B cell (primary cell): Measurements from ENCODE around the gene GRIN2D. TPM values are rescaled to one million over a fixed set of nuclear protein-coding genes. Genes with fewer than 3 reads are reported as not detected.

Source experiments
- ATAC-seq: fragments of 200-7000 bp; cut with Tn5 transposase; one replicate; pipeline ENCODE4 v1.10.0; 2021; ENCODE audit warnings: low read depth, mild to moderate bottlenecking, moderate number of reproducible peaks, moderate library complexity
- CTCF ChIA-PET: fragments of 350-600 bp; sonication (Branson Sonifier 250); formaldehyde crosslinking; loops from one replicate; lab custom pipeline; 2021; ENCODE audit warnings: antibody characterized with exemption, inconsistent platforms; lab: Charles Lee
- POLR2A ChIA-PET: fragments of 350-600 bp; sonication (Branson Sonifier 250); formaldehyde crosslinking; loops from one replicate; lab custom pipeline; 2021; ENCODE audit warnings: antibody characterized with exemption; lab: Charles Lee
- DNase-seq: peaks from one replicate; pipeline ENCODE4 v3.0.0; 2013
- H2AFZ ChIP-seq: 2 replicates; pipeline ENCODE4 v1.6.1; 2012; ENCODE audit warnings: mild to moderate bottlenecking, low read depth, low read length; ENCODE audit not compliant: insufficient read depth, poor library complexity, severe bottlenecking
- H3K27ac ChIP-seq, 2 donors: 1 replicate in 1 of 2; 2 replicates in 1 of 2; pipeline ENCODE4 v1.5.1; 2012 to 2013; ENCODE audit warnings: low read length in 2 of 2, mild to moderate bottlenecking in 2 of 2, moderate library complexity in 1 of 2
- H3K27me3 ChIP-seq, 4 experiments: fragments of 200-600 bp in 1 of 4; sonication (generic) in 1 of 4; replicated peaks in 1 of 4; 1 replicate in 2 of 4; 2 replicates in 2 of 4; pipeline versions ENCODE4 v1.6.1 to v1.7.0; 2013 to 2016; ENCODE audit warnings: low read length in 3 of 4, mild to moderate bottlenecking in 2 of 4, mixed read lengths in 1 of 4, moderate library complexity in 1 of 4; ENCODE audit not compliant: insufficient read depth in 4 of 4, control insufficient read depth in 3 of 4; ENCODE audit errors: control extremely low read depth in 1 of 4
- H3K36me3 ChIP-seq, 2 experiments: replicated peaks in 1 of 2; 1 replicate in 1 of 2; 2 replicates in 1 of 2; pipeline versions ENCODE4 v1.6.1 to v1.7.1; 2013; ENCODE audit warnings: low read length in 1 of 2; ENCODE audit not compliant: insufficient read depth in 2 of 2, control insufficient read depth in 1 of 2; ENCODE audit errors: control extremely low read depth in 1 of 2, extremely low read depth in 1 of 2
- H3K4me1 ChIP-seq, 2 donors: fragments of 200-600 bp in 1 of 2; sonication (generic) in 1 of 2; 1 replicate in 1 of 2; 2 replicates in 1 of 2; pipeline versions ENCODE4 v1.5.1 to v1.6.1; 2013 to 2017; ENCODE audit warnings: low read length in 2 of 2; ENCODE audit not compliant: control insufficient read depth in 2 of 2, insufficient read depth in 2 of 2
- H3K4me2 ChIP-seq: replicated peaks from 2 replicates; pipeline ENCODE3; 2012; ENCODE audit warnings: mild to moderate bottlenecking, low read depth, low read length; ENCODE audit not compliant: poor library complexity, severe bottlenecking
- H3K4me3 ChIP-seq, 5 experiments: fragments of 200-600 bp in 1 of 5; sonication (generic) in 1 of 5; 1 replicate in 3 of 5; 2 replicates in 2 of 5; pipeline versions ENCODE4 v1.5.1 to v1.7.0; 2011 to 2016; ENCODE audit warnings: low read length in 4 of 5, mild to moderate bottlenecking in 4 of 5, low read depth in 2 of 5, control low read depth in 1 of 5, moderate library complexity in 1 of 5; ENCODE audit not compliant: insufficient read depth in 1 of 5; ENCODE audit errors: control extremely low read depth in 1 of 5, extremely low read depth in 1 of 5
- H3K79me2 ChIP-seq: fragments of 200-600 bp; sonication (generic); one replicate; pipeline ENCODE4 v1.6.0; 2016; ENCODE audit warnings: low read length; ENCODE audit not compliant: control insufficient read depth, insufficient read depth
- H3K9ac ChIP-seq: fragments of 200-600 bp; sonication (generic); 2 replicates; pipeline ENCODE4 v1.6.1; 2017; ENCODE audit warnings: mild to moderate bottlenecking, low read length, moderate library complexity
- H3K9me3 ChIP-seq, 3 donors: one replicate each; pipeline versions ENCODE4 v1.6.1 to v1.7.1; 2013; ENCODE audit warnings: low read length in 2 of 3; ENCODE audit not compliant: control insufficient read depth in 2 of 3, insufficient read depth in 1 of 3; ENCODE audit errors: control extremely low read depth in 1 of 3
- H4K20me1 ChIP-seq: 2 replicates; pipeline ENCODE4 v1.6.0; 2012; ENCODE audit warnings: mild to moderate bottlenecking, low read length; ENCODE audit not compliant: insufficient read depth, control insufficient read depth, poor library complexity, severe bottlenecking
- H3K27ac Mint-ChIP-seq: one replicate; pipeline ENCODE4 v1.8.0; 2021; ENCODE audit warnings: mixed read lengths
- H3K27me3 Mint-ChIP-seq: one replicate; pipeline ENCODE4 v1.8.0; 2021; ENCODE audit warnings: mixed read lengths
- H3K4me1 Mint-ChIP-seq: one replicate; pipeline ENCODE4 v1.8.0; 2021; ENCODE audit warnings: mixed read lengths
- H3K4me3 Mint-ChIP-seq: one replicate; pipeline ENCODE4 v1.8.0; 2021; ENCODE audit warnings: mixed read lengths
- H3K9me3 Mint-ChIP-seq: one replicate; pipeline ENCODE4 v1.8.0; 2022; ENCODE audit warnings: mixed read lengths; ENCODE audit not compliant: insufficient read depth
- CTCF ChIP-seq: fragments of 200-600 bp; IDR thresholded peaks from one replicate; pipeline ENCODE4 v1.8.0; 2022; ENCODE audit warnings: antibody characterized with exemption, mild to moderate bottlenecking
- EZH2 ChIP-seq: IDR thresholded peaks from 2 replicates; pipeline ENCODE4 v1.6.1; 2012; ENCODE audit warnings: borderline replicate concordance, low read depth, mild to moderate bottlenecking, moderate library complexity, low read length; ENCODE audit not compliant: insufficient read depth, poor library complexity, severe bottlenecking
- WGBS: methylation state at CpG from one replicate; pipeline ENCODE4 v1.1.5; 2013; ENCODE audit warnings: missing lambda C conversion rate; ENCODE audit not compliant: insufficient coverage; 5-methylcytosine and 5-hydroxymethylcytosine counted together
- intact Hi-C: fragments of 100-400 bp; cut with micrococcal nuclease; formaldehyde crosslinking; loops from one replicate; pipeline ENCODE4 v1.10.0; 2022
- polyA plus RNA-seq: library from polyadenylated mRNA; depleted of rRNA; stranded (reverse); fragments of >200 nt; gene quantifications from 2 replicates; pipeline ENCODE4 v1.2.3, GENCODE V29; 2012
- total RNA-seq, 2 donors: library from RNA; stranded (reverse); fragments of 120-200 nt in 1 of 2; gene quantifications; 1 replicate in 1 of 2; 2 replicates in 1 of 2; pipeline versions ENCODE4 v1.2.3 to v1.2.4, GENCODE V29; 2013 to 2022

The GRIN2D gene
- total and polyA plus RNA-seq, 2 donors (not counting 1 experiment from before 2014, with no cell fraction given), result not detected

- peak overlapping the region; percentile 74 for H3K4me3 Mint-ChIP-seq
- H3K9ac ChIP-seq, result no peak overlapping the region
These were observed 6.7 kb downstream of the GRIN2D start for GRCh38 chr19:48400018-48400742.

More at GRCh38 chr19:48400018-48400742, 6.7 kb downstream of the GRIN2D start:
- no peak overlapping the region for H3K4me3 ChIP-seq
- peaks cover 0 to 25% (median 0%) of the 10 kb centered on the region in 3 donors for H3K9me3 ChIP-seq
- peaks cover 27 to 28% of the 10 kb centered on the region in 2 donors for H3K4me1 ChIP-seq
- 49% methylated on average over 10 of the region's 14 CpGs for WGBS
- H3K27me3 Mint-ChIP-seq, result peaks cover 17% of the 10 kb centered on the region
- H2AFZ ChIP-seq, result no peak overlapping the region
- peak overlapping the region; percentile 10 for H3K27ac Mint-ChIP-seq
- H3K4me2 ChIP-seq, result no peak overlapping the region
- peak; percentile 22 for ATAC-seq
- no peak overlapping the region for H3K27ac ChIP-seq
- H3K27me3 ChIP-seq, result peaks cover 0 to 28% (median 19%) of the 10 kb centered on the region in 4 experiments
- intact Hi-C loops, result loop anchor here (1.0 kb wide), 1 partner anchor 36 kb away; the partner anchor contains the start of gene SYNGR4
- no peak for TF ChIP-seq EZH2
- no peak for TF ChIP-seq CTCF
- DNase-seq, result peak; percentile 53
- ChIA-PET CTCF (interaction anchor here (0.5 to 2.4 kb wide), 5 partner anchors 9 to 554 kb away, joined by 3 to 19 read pairs (median 3); partner anchors contain the start of gene KDELR1), POLR2A (interaction anchor here (0.7 kb wide), 1 partner anchor 17 kb away, joined by 4 read pairs; no protein-coding TSS in a partner anchor)
- H3K4me1 Mint-ChIP-seq, result peaks cover 28% of the 10 kb centered on the region
- H4K20me1 ChIP-seq, result no peaks in the 10 kb centered on the region
- H3K9me3 Mint-ChIP-seq, result no peaks in the 10 kb centered on the region
- no peaks in the 10 kb centered on the region for H3K36me3 ChIP-seq
- H3K79me2 ChIP-seq, result no peaks in the 10 kb centered on the region
